Loucy (cell line): Measurements from ENCODE around the gene ZNF316.
A peak's percentile ranks its signal among the peaks of the same experiment; 100 is the strongest.

Experiments
- H2AFZ ChIP-seq: fragments of 200-600 bp; sonication (generic); 2 replicates; pipeline ENCODE4 v1.6.0; 2016; ENCODE audit warnings: antibody characterized with exemption, mild to moderate bottlenecking, low read length, moderate library complexity
- H3F3A ChIP-seq: fragments of 200-600 bp; 2 replicates; pipeline ENCODE4 v1.6.0; 2016; ENCODE audit warnings: antibody characterized with exemption, low read depth, mild to moderate bottlenecking
- H3K27me3 ChIP-seq: fragments of 200-600 bp; sonication (generic); 2 replicates; pipeline ENCODE4 v1.6.1; 2014; ENCODE audit warnings: low read length, mild to moderate bottlenecking; ENCODE audit not compliant: insufficient read depth, poor library complexity, severe bottlenecking
- H3K36me3 ChIP-seq: fragments of 200-600 bp; sonication (generic); 2 replicates; pipeline ENCODE4 v1.6.1; 2016; ENCODE audit warnings: low read length; ENCODE audit not compliant: insufficient read depth
- H3K4me1 ChIP-seq: fragments of 200-600 bp; sonication (generic); 2 replicates; pipeline ENCODE4 v1.5.1; 2014; ENCODE audit warnings: low read length, mild to moderate bottlenecking; ENCODE audit not compliant: insufficient read depth, poor library complexity, severe bottlenecking
- H3K4me2 ChIP-seq: fragments of 200-600 bp; sonication (generic); 2 replicates; pipeline ENCODE4 v1.6.0; 2014; ENCODE audit warnings: antibody characterized with exemption, low read length, low read depth, mild to moderate bottlenecking; ENCODE audit not compliant: poor library complexity, severe bottlenecking
- H3K4me3 ChIP-seq: fragments of 200-600 bp; sonication (generic); 2 replicates; pipeline ENCODE4 v1.5.1; 2014; ENCODE audit warnings: low read length, mild to moderate bottlenecking, mixed read lengths; ENCODE audit not compliant: poor library complexity, severe bottlenecking
- H3K79me2 ChIP-seq: fragments of 200-600 bp; sonication (generic); 2 replicates; pipeline ENCODE4 v1.6.1; 2014; ENCODE audit warnings: low read length; ENCODE audit not compliant: insufficient read depth
- H3K9ac ChIP-seq: fragments of 200-600 bp; sonication (generic); 2 replicates; pipeline ENCODE4 v1.6.0; 2014; ENCODE audit warnings: mild to moderate bottlenecking, low read depth, low read length, moderate library complexity; ENCODE audit not compliant: poor library complexity, severe bottlenecking
- H3K9me2 ChIP-seq: fragments of 200-600 bp; sonication (generic); replicated peaks from 2 replicates; pipeline ENCODE4 v1.6.1; 2016; ENCODE audit warnings: low read depth, low read length, mixed read lengths
- H3K9me3 ChIP-seq: fragments of 200-600 bp; sonication (generic); 2 replicates; pipeline ENCODE4 v1.6.1; 2014; ENCODE audit warnings: mild to moderate bottlenecking, antibody characterized with exemption, low read length, low read depth; ENCODE audit not compliant: insufficient read depth
- H4K20me1 ChIP-seq: fragments of 200-600 bp; sonication (generic); 2 replicates; pipeline ENCODE4 v1.6.0; 2014; ENCODE audit warnings: antibody characterized with exemption, low read length, mild to moderate bottlenecking; ENCODE audit not compliant: insufficient read depth, poor library complexity, severe bottlenecking
- EZH2phosphoT487 ChIP-seq: fragments of 200-600 bp; IDR thresholded peaks from 2 replicates; pipeline ENCODE4 v1.6.1; 2018; ENCODE audit warnings: antibody characterized with exemption, mild to moderate bottlenecking, moderate library complexity, borderline replicate concordance
- TF ChIP-seq, protein P1 (sequence below): fragments of 200-600 bp; sonication (generic); conservative IDR thresholded peaks from 2 replicates; pipeline ENCODE4 v1.5.1; 2014; ENCODE audit warnings: mild to moderate bottlenecking, antibody characterized with exemption, low read length

Gene ZNF316

DNA sequence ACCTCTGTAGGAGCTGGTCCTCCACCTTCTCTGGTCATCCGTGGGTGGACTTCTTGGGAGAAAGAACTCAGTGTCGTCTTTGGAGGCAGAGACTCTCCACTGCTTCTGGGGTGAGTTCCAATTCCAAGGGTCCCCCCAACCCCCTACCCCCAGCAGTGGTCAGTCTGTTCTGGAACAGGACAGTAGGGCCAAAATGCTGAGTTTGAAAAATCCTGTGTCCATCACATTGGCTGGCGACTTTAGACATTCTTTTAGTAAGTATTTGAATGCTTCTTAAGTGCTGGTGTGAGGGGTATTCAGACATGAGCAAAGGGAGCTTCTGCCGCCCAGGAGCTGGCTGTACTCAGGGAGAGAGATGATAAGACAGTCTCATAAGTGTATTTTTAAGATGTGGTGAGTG lies 1.9 kb downstream of the ZNF316 start:
- Histone ChIP-seq H3K79me2 (peaks cover 49% of the 10 kb centered on the region), H3K4me3 (peak overlapping the region; percentile 88), H3F3A (no peaks in the 10 kb centered on the region), H3K9ac (peak overlapping the region; percentile 89), H3K9me3 (no peaks in the 10 kb centered on the region), H3K9me2 (no peaks in the 10 kb centered on the region), H3K4me1 (peaks cover 32% of the 10 kb centered on the region), H3K27me3 (no peaks in the 10 kb centered on the region), H4K20me1 (peaks cover 33% of the 10 kb centered on the region), H2AFZ (no peak overlapping the region), H3K36me3 (peaks cover 26% of the 10 kb centered on the region; the same call in 1 of the 2 replicates), H3K4me2 (peak overlapping the region; percentile 80)
- no peak for TF ChIP-seq EZH2phosphoT487
- TF ChIP-seq, protein P1, sequence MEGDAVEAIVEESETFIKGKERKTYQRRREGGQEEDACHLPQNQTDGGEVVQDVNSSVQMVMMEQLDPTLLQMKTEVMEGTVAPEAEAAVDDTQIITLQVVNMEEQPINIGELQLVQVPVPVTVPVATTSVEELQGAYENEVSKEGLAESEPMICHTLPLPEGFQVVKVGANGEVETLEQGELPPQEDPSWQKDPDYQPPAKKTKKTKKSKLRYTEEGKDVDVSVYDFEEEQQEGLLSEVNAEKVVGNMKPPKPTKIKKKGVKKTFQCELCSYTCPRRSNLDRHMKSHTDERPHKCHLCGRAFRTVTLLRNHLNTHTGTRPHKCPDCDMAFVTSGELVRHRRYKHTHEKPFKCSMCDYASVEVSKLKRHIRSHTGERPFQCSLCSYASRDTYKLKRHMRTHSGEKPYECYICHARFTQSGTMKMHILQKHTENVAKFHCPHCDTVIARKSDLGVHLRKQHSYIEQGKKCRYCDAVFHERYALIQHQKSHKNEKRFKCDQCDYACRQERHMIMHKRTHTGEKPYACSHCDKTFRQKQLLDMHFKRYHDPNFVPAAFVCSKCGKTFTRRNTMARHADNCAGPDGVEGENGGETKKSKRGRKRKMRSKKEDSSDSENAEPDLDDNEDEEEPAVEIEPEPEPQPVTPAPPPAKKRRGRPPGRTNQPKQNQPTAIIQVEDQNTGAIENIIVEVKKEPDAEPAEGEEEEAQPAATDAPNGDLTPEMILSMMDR: no peak

DNA sequence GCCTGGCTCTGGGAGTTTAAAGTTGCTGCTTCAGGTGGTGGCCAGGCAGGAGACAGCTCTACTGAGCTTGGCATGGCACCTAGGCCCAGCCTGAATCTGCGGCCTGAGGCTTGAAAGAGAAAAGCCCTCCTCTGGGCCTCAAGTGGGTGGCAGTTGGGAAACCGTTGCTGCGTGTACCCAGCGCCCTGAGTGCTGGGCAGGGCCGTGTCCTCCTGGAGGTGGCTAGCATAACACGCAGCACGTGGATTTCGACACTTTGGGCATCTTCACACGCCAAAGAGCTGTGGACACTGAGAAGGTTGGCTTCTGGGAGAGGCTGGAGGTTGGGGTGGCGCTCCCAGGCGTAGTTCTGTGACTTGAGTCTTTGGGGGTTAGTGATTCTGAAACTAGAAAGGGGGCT lies 2.5 kb downstream of the ZNF316 start:
- Histone ChIP-seq H3K9me2 (no peaks in the 10 kb centered on the region), H2AFZ (no peak overlapping the region), H3K4me1 (peaks cover 32% of the 10 kb centered on the region), H3K9me3 (no peaks in the 10 kb centered on the region), H4K20me1 (peaks cover 33% of the 10 kb centered on the region), H3K36me3 (peaks cover 32% of the 10 kb centered on the region; the same call in 1 of the 2 replicates), H3K79me2 (peaks cover 49% of the 10 kb centered on the region), H3K27me3 (no peaks in the 10 kb centered on the region), H3K9ac (peak overlapping the region; percentile 89), H3K4me3 (peak overlapping the region; percentile 88), H3K4me2 (peak overlapping the region; percentile 80), H3F3A (no peaks in the 10 kb centered on the region)
- no peak for TF ChIP-seq EZH2phosphoT487
- TF ChIP-seq, protein P1: no peak

DNA sequence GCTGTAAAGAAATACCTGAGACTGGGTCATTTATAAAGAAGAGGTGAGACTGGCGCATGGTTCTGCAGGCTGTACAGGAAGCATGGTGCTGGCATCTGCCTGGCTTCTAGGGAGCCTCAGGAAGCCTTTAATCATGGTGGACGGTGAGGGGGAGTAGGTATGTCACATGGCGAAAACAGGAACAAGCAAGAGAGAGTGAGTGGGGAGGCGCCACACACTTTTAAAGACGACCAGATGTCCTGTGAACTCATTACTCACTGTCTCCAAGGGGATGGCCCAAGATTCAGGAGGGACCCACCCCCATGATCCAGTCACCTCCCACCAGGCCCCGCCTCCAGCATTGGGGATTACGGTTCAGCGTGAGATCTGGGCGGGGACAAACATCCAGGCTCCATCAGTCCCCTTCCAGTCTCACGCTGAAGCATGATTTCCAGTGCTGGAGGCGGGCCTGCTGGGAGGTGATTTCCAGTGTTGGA lies 3.2 kb downstream of the ZNF316 start:
- Histone ChIP-seq H3K4me1 (peaks cover 32% of the 10 kb centered on the region), H3K27me3 (no peaks in the 10 kb centered on the region), H3K9me3 (no peaks in the 10 kb centered on the region), H3K9ac (no peak overlapping the region), H3K79me2 (peaks cover 49% of the 10 kb centered on the region), H3K36me3 (peaks cover 38% of the 10 kb centered on the region; the same call in 1 of the 2 replicates), H3K4me2 (peak overlapping the region; percentile 80), H2AFZ (no peak overlapping the region), H3K4me3 (peak overlapping the region; percentile 88), H3F3A (no peaks in the 10 kb centered on the region), H4K20me1 (peaks cover 33% of the 10 kb centered on the region), H3K9me2 (no peaks in the 10 kb centered on the region)
- TF ChIP-seq, protein P1: no peak
- no peak for TF ChIP-seq EZH2phosphoT487
